SU-DHL-6 (cell line): ENCODE results near the gene TNFRSF12A.

ENCODE experiments used
- EZH2phosphoT487 ChIP-seq: fragments of 200-600 bp; sonication (generic), shearing (Covaris generic); conservative IDR thresholded peaks from 2 replicates; pipeline ENCODE4 v1.6.1; 2018; ENCODE audit warnings: mild to moderate bottlenecking, antibody characterized with exemption, low read length, moderate library complexity, mixed read lengths
- TF ChIP-seq, protein P1 (sequence below): fragments of 200-600 bp; sonication (generic); IDR thresholded peaks from one replicate; pipeline ENCODE4 v1.5.1; 2017; ENCODE audit warnings: antibody characterized with exemption, mild to moderate bottlenecking, low read length, moderate library complexity; ENCODE audit not compliant: insufficient read depth, poor library complexity, severe bottlenecking

DNA sequence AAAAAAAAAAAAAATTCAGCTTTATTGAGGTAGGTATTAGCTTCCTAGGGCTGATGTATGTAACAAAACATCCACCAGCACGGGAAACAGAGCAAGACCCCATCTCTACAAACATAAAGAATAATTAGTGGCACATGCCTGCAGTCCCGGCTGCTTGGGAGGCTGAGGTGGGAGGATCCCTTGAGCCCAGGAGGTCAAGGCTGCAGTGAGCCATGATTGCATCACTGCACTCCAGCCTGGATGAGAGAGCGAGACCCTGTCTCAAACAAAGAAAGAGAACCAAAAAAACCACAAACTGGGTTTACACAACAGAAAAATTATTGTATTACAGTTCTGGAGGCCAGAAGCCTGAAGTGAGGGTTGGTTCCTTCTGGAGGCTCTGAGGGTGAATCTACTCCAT is 22.2 kb downstream of the TNFRSF12A start:
- TF ChIP-seq, protein P1, sequence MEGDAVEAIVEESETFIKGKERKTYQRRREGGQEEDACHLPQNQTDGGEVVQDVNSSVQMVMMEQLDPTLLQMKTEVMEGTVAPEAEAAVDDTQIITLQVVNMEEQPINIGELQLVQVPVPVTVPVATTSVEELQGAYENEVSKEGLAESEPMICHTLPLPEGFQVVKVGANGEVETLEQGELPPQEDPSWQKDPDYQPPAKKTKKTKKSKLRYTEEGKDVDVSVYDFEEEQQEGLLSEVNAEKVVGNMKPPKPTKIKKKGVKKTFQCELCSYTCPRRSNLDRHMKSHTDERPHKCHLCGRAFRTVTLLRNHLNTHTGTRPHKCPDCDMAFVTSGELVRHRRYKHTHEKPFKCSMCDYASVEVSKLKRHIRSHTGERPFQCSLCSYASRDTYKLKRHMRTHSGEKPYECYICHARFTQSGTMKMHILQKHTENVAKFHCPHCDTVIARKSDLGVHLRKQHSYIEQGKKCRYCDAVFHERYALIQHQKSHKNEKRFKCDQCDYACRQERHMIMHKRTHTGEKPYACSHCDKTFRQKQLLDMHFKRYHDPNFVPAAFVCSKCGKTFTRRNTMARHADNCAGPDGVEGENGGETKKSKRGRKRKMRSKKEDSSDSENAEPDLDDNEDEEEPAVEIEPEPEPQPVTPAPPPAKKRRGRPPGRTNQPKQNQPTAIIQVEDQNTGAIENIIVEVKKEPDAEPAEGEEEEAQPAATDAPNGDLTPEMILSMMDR: no peak
- no peak for TF ChIP-seq EZH2phosphoT487
